Heart left ventricle (tissue), 13 donors: ENCODE measurements around the gene CFAP221.

ENCODE experiments used
- POLR2A ChIP-seq, 2 donors: fragments of 450-650 bp; IDR thresholded peaks; one replicate each; pipeline ENCODE4 v1.6.1; 2017; ENCODE audit warnings: antibody characterized with exemption in 2 of 2, mild to moderate bottlenecking in 2 of 2, moderate library complexity in 2 of 2
- TF ChIP-seq, protein P1 (sequence below), 12 donors: fragments of 200-600 bp; sonication (generic) in 4 of 12; IDR thresholded peaks; one replicate each; pipeline versions ENCODE4 v1.5.0 to v1.8.0; 2018 to 2022; ENCODE audit warnings: antibody characterized with exemption in 12 of 12, mild to moderate bottlenecking in 5 of 12
- donor health status: ischemic (EF 13 %, LVEDD 7.1; RV severe dilation, severe dysfunction).
- donor health status: DM: no; HTN: yes; CAD: no.
- donor health status: DM: no; HTN: no; CAD: no.
- donor health status: ischemic (EF 25% LVEDD 6.9; RV normal size, moderate dysfunction).
- donor health status: ischemic (EF 25% LVEDD 5.7; RV mildly dilated, moderate dysfunction).
- donor health status: ischemic (EF 35%, LVEDD 5.7; RV mildly dilated, moderate dysfunction).
- donor health status: nonischemic (EF 11% LVEDD 7.7; RV severe dilation, severe dysfunction).
- donor health status: DM: yes; HTN: yes; CAD: no.
- donor health status: PGD.
- donor health status: ischemic (EF 29% LVEDD 5.4; RV normal size, mild dysfunction).
- donor health status: nonischemic (EF 23%, LVEDD 6.1; RV moderate dilation, normal function).

DNA sequence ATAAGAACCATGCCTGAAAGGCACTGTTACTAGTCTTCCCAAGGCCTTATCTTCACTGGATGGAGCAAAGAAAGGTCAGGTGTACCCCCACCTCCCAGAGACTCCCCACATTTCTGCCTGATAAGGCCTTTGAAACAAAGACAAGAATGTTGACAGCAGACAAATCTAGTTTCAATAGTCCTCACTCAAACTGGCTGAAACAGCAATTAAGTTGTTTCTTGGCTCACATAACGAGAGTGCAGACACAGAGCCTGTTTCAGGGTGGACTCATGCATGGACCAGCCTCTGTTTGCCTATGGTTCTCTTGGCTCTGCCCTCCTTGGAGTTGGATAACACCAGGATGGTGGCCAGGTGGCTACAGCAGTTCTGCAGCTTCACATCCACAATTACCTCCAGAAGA is 7.5 kb upstream of the CFAP221 start:
- no peak for TF ChIP-seq POLR2A (IDR thresholded peaks at IDR 0.05)
- TF ChIP-seq, protein P1, sequence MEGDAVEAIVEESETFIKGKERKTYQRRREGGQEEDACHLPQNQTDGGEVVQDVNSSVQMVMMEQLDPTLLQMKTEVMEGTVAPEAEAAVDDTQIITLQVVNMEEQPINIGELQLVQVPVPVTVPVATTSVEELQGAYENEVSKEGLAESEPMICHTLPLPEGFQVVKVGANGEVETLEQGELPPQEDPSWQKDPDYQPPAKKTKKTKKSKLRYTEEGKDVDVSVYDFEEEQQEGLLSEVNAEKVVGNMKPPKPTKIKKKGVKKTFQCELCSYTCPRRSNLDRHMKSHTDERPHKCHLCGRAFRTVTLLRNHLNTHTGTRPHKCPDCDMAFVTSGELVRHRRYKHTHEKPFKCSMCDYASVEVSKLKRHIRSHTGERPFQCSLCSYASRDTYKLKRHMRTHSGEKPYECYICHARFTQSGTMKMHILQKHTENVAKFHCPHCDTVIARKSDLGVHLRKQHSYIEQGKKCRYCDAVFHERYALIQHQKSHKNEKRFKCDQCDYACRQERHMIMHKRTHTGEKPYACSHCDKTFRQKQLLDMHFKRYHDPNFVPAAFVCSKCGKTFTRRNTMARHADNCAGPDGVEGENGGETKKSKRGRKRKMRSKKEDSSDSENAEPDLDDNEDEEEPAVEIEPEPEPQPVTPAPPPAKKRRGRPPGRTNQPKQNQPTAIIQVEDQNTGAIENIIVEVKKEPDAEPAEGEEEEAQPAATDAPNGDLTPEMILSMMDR (IDR thresholded peaks at IDR 0.05), result no peak
